HK-2 (cell line): ENCODE measurements around the gene SDCCAG8.

ENCODE experiments used
- DNase-seq: peaks from one replicate; pipeline ENCODE4 v3.0.0-alpha.2; 2018; ENCODE audit not compliant: unreplicated experiment

The SDCCAG8 gene

GRCh38 chr1:243547891-243548290, 292.1 kb downstream of the SDCCAG8 start:
- DNase-seq = no peak

GRCh38 chr1:243548516-243548915, 292.7 kb downstream of the SDCCAG8 start:
- no peak for DNase-seq

DNA sequence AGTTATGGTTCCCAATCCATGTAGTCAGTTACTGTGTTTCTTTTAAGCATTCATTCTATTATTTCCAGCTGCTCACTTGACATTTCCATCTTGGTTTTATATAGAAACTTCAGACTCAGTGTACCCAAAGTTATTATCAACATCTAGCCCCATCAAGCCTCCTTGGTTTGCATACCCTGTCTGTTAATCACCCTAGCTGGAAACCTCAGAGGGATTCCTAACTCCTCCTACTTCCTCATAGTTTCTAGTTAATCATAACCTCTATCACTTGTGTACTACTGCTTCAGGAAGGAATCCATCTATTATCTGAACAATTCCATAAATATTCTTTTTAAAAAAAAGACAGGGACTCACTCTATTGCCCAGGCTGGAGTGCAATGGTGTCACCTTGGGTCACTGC, 293.3 kb downstream of the SDCCAG8 start:
- DNase-seq = no peak
